H1 (cell line): Measurements from ENCODE around the gene CORO1C. TPM values are rescaled to one million over a fixed set of nuclear protein-coding genes. Genes with fewer than 3 reads are reported as not detected.

ENCODE experiments used
- CTCF ChIA-PET: fragments of 300-600 bp; sonication (Branson Sonifier 250); formaldehyde crosslinking; loops from one replicate; lab custom pipeline; 2021; ENCODE audit not compliant: partially characterized antibody; lab: Charles Lee
- POLR2A ChIA-PET: fragments of 300-600 bp; sonication (Branson Sonifier 250); formaldehyde crosslinking; loops from one replicate; lab custom pipeline; 2021; ENCODE audit warnings: inconsistent platforms; ENCODE audit not compliant: partially characterized antibody; lab: Charles Lee
- DNase-seq, 2 experiments: peaks; one replicate each; pipeline versions ENCODE4 v3.0.0 to v3.0.0-alpha.2; 2010 to 2022; ENCODE audit warnings: low spot score in 2 of 2, low read depth in 1 of 2, mixed read lengths in 1 of 2
- FAIRE-seq: peaks from 2 replicates; lab custom pipeline; 2011; peaks lifted over from hg19 to GRCh38; lab: Jason Lieb, UNC
- H2AFZ ChIP-seq: 2 replicates; pipeline ENCODE4 v1.8.1; 2012; ENCODE audit warnings: low read length, inconsistent platforms
- H2AK5ac ChIP-seq: 2 replicates; pipeline ENCODE4 v1.6.1; 2013; ENCODE audit warnings: low read depth, low read length
- H2BK120ac ChIP-seq: replicated peaks from 2 replicates; pipeline ENCODE3; 2013; ENCODE audit warnings: low read depth, low read length, inconsistent platforms
- H2BK12ac ChIP-seq: 2 replicates; pipeline ENCODE4 v1.6.1; 2013; ENCODE audit warnings: low read depth, low read length
- H2BK15ac ChIP-seq: 2 replicates; pipeline ENCODE4 v1.6.1; 2013; ENCODE audit warnings: low read length
- H2BK20ac ChIP-seq: 2 replicates; pipeline ENCODE4 v1.6.1; 2013; ENCODE audit warnings: low read length
- H2BK5ac ChIP-seq: 2 replicates; pipeline ENCODE4 v1.6.1; 2013; ENCODE audit warnings: low read depth, low read length
- H3K14ac ChIP-seq: 2 replicates; pipeline ENCODE4 v1.6.1; 2013; ENCODE audit warnings: inconsistent platforms; ENCODE audit not compliant: insufficient read length
- H3K18ac ChIP-seq: 2 replicates; pipeline ENCODE4 v1.6.1; 2013; ENCODE audit warnings: low read length; ENCODE audit errors: extremely low read depth
- H3K23ac ChIP-seq: 2 replicates; pipeline ENCODE4 v1.6.1; 2013; ENCODE audit warnings: inconsistent platforms; ENCODE audit not compliant: insufficient read length
- H3K23me2 ChIP-seq: 2 replicates; pipeline ENCODE4 v1.6.1; 2013; ENCODE audit warnings: low read depth, low read length
- H3K27ac ChIP-seq: 2 replicates; pipeline ENCODE4 v1.6.1; 2011; ENCODE audit warnings: low read depth, low read length, inconsistent platforms
- H3K27me3 ChIP-seq, 4 experiments: replicated peaks in 1 of 4; 1 replicate in 1 of 4; 2 replicates in 3 of 4; pipeline versions ENCODE4 v1.6.1 to v1.8.1; 2011 to 2013; ENCODE audit warnings: low read length in 3 of 4, mild to moderate bottlenecking in 3 of 4, inconsistent platforms in 2 of 4, mixed read lengths in 2 of 4, moderate library complexity in 1 of 4; ENCODE audit not compliant: control insufficient read depth in 3 of 4, insufficient read depth in 3 of 4; ENCODE audit errors: extremely low read depth in 1 of 4
- H3K36me3 ChIP-seq, 4 experiments: 2 replicates each; pipeline versions ENCODE4 v1.6.1 to v1.8.1; 2011 to 2013; ENCODE audit warnings: mild to moderate bottlenecking in 4 of 4, low read length in 3 of 4, moderate library complexity in 2 of 4, control low read depth in 1 of 4, inconsistent platforms in 1 of 4; ENCODE audit not compliant: insufficient read depth in 4 of 4, control insufficient read depth in 2 of 4
- H3K4ac ChIP-seq: replicated peaks from 2 replicates; pipeline ENCODE3; 2013; ENCODE audit warnings: low read length, low read depth, mixed read lengths, inconsistent platforms; ENCODE audit not compliant: insufficient read length
- H3K4me1 ChIP-seq, 4 experiments: replicated peaks in 1 of 4; 1 replicate in 1 of 4; 2 replicates in 3 of 4; pipeline versions ENCODE4 v1.6.1 to v1.8.1; 2011 to 2013; ENCODE audit warnings: low read length in 3 of 4, inconsistent platforms in 2 of 4, mixed read lengths in 1 of 4; ENCODE audit not compliant: insufficient read depth in 4 of 4, control insufficient read depth in 3 of 4
- H3K4me2 ChIP-seq, 2 experiments: 2 replicates each; pipeline versions ENCODE4 v1.6.1 to v1.8.1; 2011 to 2013; ENCODE audit warnings: low read depth in 2 of 2, low read length in 2 of 2, control low read depth in 1 of 2, inconsistent platforms in 1 of 2, mild to moderate bottlenecking in 1 of 2; ENCODE audit not compliant: insufficient read depth in 1 of 2
- H3K4me3 ChIP-seq, 4 experiments: fragments of 200-600, 300-600 bp in 1 of 4; sonication (generic), shearing (Covaris generic), sonication (Bioruptor Twin) in 1 of 4; 2 replicates each; pipeline versions ENCODE4 v1.5.1 to v1.8.1; 2011 to 2016; ENCODE audit warnings: low read length in 4 of 4, low read depth in 3 of 4, control low read depth in 2 of 4, inconsistent platforms in 2 of 4, mild to moderate bottlenecking in 2 of 4, mixed read lengths in 1 of 4, moderate library complexity in 1 of 4; ENCODE audit not compliant: insufficient read depth in 2 of 4; ENCODE audit errors: extremely low read depth in 1 of 4
- H3K56ac ChIP-seq: replicated peaks from 2 replicates; pipeline ENCODE3; 2013; ENCODE audit warnings: low read depth, mild to moderate bottlenecking, mixed read lengths, low read length, inconsistent platforms; ENCODE audit not compliant: insufficient read length
- H3K79me1 ChIP-seq: 2 replicates; pipeline ENCODE4 v1.6.1; 2013; ENCODE audit warnings: low read depth, low read length, control low read depth
- H3K79me2 ChIP-seq, 2 experiments: 2 replicates each; pipeline versions ENCODE4 v1.6.1 to v1.8.1; 2012 to 2013; ENCODE audit warnings: low read length in 2 of 2, mild to moderate bottlenecking in 2 of 2, inconsistent platforms in 1 of 2; ENCODE audit not compliant: insufficient read depth in 2 of 2, control insufficient read depth in 1 of 2
- H3K9ac ChIP-seq, 4 experiments: replicated peaks in 1 of 4; 1 replicate in 1 of 4; 2 replicates in 3 of 4; pipeline versions ENCODE4 v1.6.1 to v1.8.1; 2011 to 2013; ENCODE audit warnings: low read depth in 3 of 4, low read length in 3 of 4, control low read depth in 2 of 4, mild to moderate bottlenecking in 2 of 4, moderate library complexity in 2 of 4, inconsistent platforms in 1 of 4; ENCODE audit errors: extremely low read depth in 1 of 4
- H3K9me3 ChIP-seq, 2 experiments: 2 replicates each; pipeline versions ENCODE4 v1.6.1 to v1.8.1; 2012 to 2013; ENCODE audit warnings: mild to moderate bottlenecking in 2 of 2, moderate library complexity in 2 of 2, control low read depth in 1 of 2, inconsistent platforms in 1 of 2, low read depth in 1 of 2, low read length in 1 of 2, mixed read lengths in 1 of 2; ENCODE audit not compliant: insufficient read depth in 2 of 2
- H4K20me1 ChIP-seq, 2 experiments: replicated peaks in 1 of 2; 2 replicates each; pipeline versions ENCODE3 to v1.8.1; 2011 to 2013; ENCODE audit warnings: inconsistent platforms in 2 of 2, low read length in 2 of 2, mild to moderate bottlenecking in 1 of 2; ENCODE audit not compliant: insufficient read depth in 2 of 2, control insufficient read depth in 1 of 2
- H4K5ac ChIP-seq: 2 replicates; pipeline ENCODE4 v1.6.1; 2013; ENCODE audit warnings: low read length, low read depth, mixed read lengths, inconsistent platforms; ENCODE audit not compliant: insufficient read length
- H4K8ac ChIP-seq: 2 replicates; pipeline ENCODE4 v1.8.0; 2013; ENCODE audit warnings: mild to moderate bottlenecking, moderate library complexity, low read length, inconsistent platforms; ENCODE audit not compliant: insufficient read depth; ENCODE audit errors: extremely low read depth
- H4K91ac ChIP-seq: replicated peaks from 2 replicates; pipeline ENCODE3; 2013; ENCODE audit warnings: low read length, mixed read lengths, inconsistent platforms; ENCODE audit not compliant: insufficient read length
- POLR2A ChIP-seq, 2 experiments: IDR thresholded peaks; 1 replicate in 1 of 2; 2 replicates in 1 of 2; pipeline ENCODE4 v1.6.1; 2011; ENCODE audit warnings: low read depth in 2 of 2, low read length in 2 of 2, mild to moderate bottlenecking in 2 of 2; ENCODE audit errors: control extremely low read depth in 1 of 2
- RFX5 ChIP-seq: IDR thresholded peaks from 2 replicates; pipeline ENCODE4 v1.6.1; 2011; ENCODE audit warnings: low read depth, low read length, improper control_type of control experiment, borderline replicate concordance
- WGBS, 2 experiments: shearing (Covaris generic) in 1 of 2; methylation state at CpG; one replicate each; pipeline versions ENCODE4 v1.1.6 to v1.1.7; 2013 to 2015; ENCODE audit warnings: low lambda C conversion rate in 2 of 2, mixed read lengths in 2 of 2, inconsistent platforms in 1 of 2, low coverage in 1 of 2, missing lambda C conversion rate in 1 of 2; ENCODE audit not compliant: insufficient replicate concordance in 2 of 2, insufficient coverage in 1 of 2, insufficient read length in 1 of 2; ENCODE audit errors: extremely low coverage in 1 of 2, missing lambda C conversion rate in 1 of 2; 5-methylcytosine and 5-hydroxymethylcytosine counted together
- polyA plus RNA-seq, 7 experiments: library from polyadenylated mRNA; depleted of rRNA in 3 of 7; stranded (reverse) in 5 of 7; unstranded in 2 of 7; fragments of >200 nt in 5 of 7; fragments of 200-250 nt in 2 of 7; gene quantifications; 1 replicate in 5 of 7; 2 replicates in 1 of 7; 4 replicates in 1 of 7; pipeline versions ENCODE4 v1.2.1 to v1.2.3, GENCODE V29; 2011 to 2013; ENCODE audit warnings: missing spikeins in 2 of 7, mixed read lengths in 2 of 7
- total RNA-seq: library from RNA; stranded (reverse); fragmentation: NEBNext Ultra II Directional; extraction: Animal tissue kit (Norgen Biotek cat#: 25700); gene quantifications from 2 replicates; pipeline ENCODE4 v1.2.1, GENCODE V29; 2021

CORO1C gene
- total and polyA plus RNA-seq, 2 of the 8 experiments (the other 6 are each of a cell fraction or from before 2014, with no cell fraction given): 72.7 to 120 TPM

DNA sequence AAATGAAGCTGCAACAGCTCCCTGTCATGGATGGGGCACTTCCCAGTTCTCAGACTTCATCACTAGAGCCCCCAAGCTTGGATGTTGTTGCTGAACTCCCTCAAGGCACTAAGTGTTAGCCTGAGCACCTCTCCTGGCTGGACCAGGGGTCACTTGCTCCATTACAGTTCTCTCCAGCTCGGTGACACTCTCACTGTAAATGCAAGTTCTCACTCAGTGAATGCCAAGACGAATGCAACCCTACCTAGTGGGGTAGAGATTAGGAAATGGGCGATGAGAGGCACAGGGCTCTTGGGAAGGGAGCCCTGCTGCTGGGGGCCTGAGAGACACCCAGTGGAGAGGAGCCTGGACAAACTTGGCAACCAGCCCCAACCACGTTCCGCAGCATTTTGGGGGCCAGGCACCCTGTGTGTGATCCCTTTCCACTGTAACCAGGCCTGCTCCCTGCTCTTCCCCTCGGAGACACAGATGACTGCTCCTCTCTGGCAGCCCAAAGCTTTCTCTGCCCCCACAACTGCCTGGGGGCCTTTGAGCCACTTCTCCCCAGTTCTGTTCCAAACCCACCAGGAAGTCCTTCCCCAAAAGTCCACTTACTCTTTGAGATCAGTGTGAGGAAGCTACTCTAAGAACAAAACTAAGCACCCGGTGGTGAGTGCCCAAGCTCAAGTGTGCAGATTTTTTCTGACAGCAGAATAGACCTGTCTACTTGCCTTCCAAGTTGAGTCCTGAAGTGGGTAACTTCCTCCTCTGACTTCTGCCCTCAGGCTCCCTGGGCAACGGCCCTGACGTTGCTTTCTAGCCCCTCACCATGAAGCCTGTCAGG, 89.7 kb downstream of the CORO1C start:
- Histone ChIP-seq H3K9ac (no peak overlapping the region), H3K18ac (no peak overlapping the region), H2AFZ (no peak overlapping the region), H4K20me1 (no peaks in the 10 kb centered on the region), H2BK120ac (no peak overlapping the region), H3K79me1 (no peaks in the 10 kb centered on the region), H3K27ac (no peak overlapping the region), H3K79me2 (no peaks in the 10 kb centered on the region), H2BK15ac (no peak overlapping the region), H3K27me3 (no peaks in the 10 kb centered on the region), H2BK12ac (no peak overlapping the region), H3K14ac (no peak overlapping the region), H2AK5ac (no peak overlapping the region), H4K5ac (no peak overlapping the region), H3K23me2 (no peaks in the 10 kb centered on the region), H3K4me2 (no peak overlapping the region), H3K4me1 (peaks cover 14 to 23% (median 17%) of the 10 kb centered on the region in 4 experiments), H4K8ac (no peak overlapping the region), H3K23ac (no peak overlapping the region), H3K4ac (no peak overlapping the region), H3K56ac (no peak overlapping the region), H3K9me3 (no peaks in the 10 kb centered on the region), H4K91ac (no peak overlapping the region), H2BK20ac (no peak overlapping the region)
- ChIA-PET POLR2A (interaction anchor here (0.8 to 1.8 kb wide), 4 partner anchors 11 to 50 kb away, joined by 3 to 6 read pairs (median 3); no protein-coding TSS in a partner anchor), CTCF (interaction anchor here (0.7 to 10.0 kb wide), 6 partner anchors 21 to 127 kb away, joined by 3 to 90 read pairs (median 4); no protein-coding TSS in a partner anchor)
- WGBS, 2 experiments: 92% methylated on average over 9 of the region's 9 CpGs; no CpG with 5 or more reads in 1 of the 2 experiments
- DNase-seq (no peak), FAIRE-seq (no peak)
- TF ChIP-seq POLR2A (IDR thresholded peaks at IDR 0.05; ENCODE audit: control extremely low read depth in 1 of 2, low read depth in 2 of 2, low read length in 2 of 2): peak in 1 of 2 experiments; percentile 40; a peak in 1 of 3 replicates
- TF ChIP-seq RFX5: no peak
- TF ChIP-seq, all 59 proteins: peak for 1
- no peak overlapping the region for H3K4me3 ChIP-seq
- no peak overlapping the region for H2BK5ac ChIP-seq
- H3K36me3 ChIP-seq: peaks cover 2 to 11% (median 4%) of the 10 kb centered on the region in 4 experiments; a peak in 5 of 8 replicates
